ENCODE data around the gene TXLNG.

- TF ChIP-seq POLR2A (IDR thresholded peaks at IDR 0.05): no peak
- no peak for TF ChIP-seq CTCF (IDR thresholded peaks at IDR 0.05)
These were observed 41.2 kb upstream of the TXLNG start for GRCh38 chrX:16745102-16745501.
